ENCODE results near the gene MUC5B.
"Not testable (repeated sequence)": the region's sequence is repeated elsewhere in the genome, so short reads cannot be mapped to it uniquely, and the experiment has no call there.

Gene MUC5B

GRCh38 chr11:1222491-1223345, at the start of gene MUC5B:
Gene MUC5B (plus strand): TSS chr11:1223066. CDS start chr11:1223124, 58 bp downstream.
- DNase-seq = no peak

GRCh38 chr11:1173396-1173795, 49.5 kb upstream of the MUC5B start:
- not testable (repeated sequence) for DNase-seq

- DNase-seq = no peak
These were observed 48.2 kb upstream of the MUC5B start for GRCh38 chr11:1174441-1175370.

- DNase-seq = no peak
These were observed 47.2 kb upstream of the MUC5B start for GRCh38 chr11:1175461-1176223.

- DNase-seq = no peak
These were observed 46.4 kb upstream of the MUC5B start for GRCh38 chr11:1176224-1177019.

GRCh38 chr11:1177020-1177770, 45.7 kb upstream of the MUC5B start:
- no peak for DNase-seq

- no peak for DNase-seq
These were observed 45.1 kb upstream of the MUC5B start for GRCh38 chr11:1177771-1178090.

GRCh38 chr11:1178201-1178885, 44.5 kb upstream of the MUC5B start:
- no peak for DNase-seq

GRCh38 chr11:1178906-1179305, 44.0 kb upstream of the MUC5B start:
- no peak for DNase-seq

- DNase-seq = no peak
These were observed 43.2 kb upstream of the MUC5B start for GRCh38 chr11:1179641-1180040.

GRCh38 chr11:1180171-1180570, 42.7 kb upstream of the MUC5B start:
- DNase-seq = no peak

GRCh38 chr11:1180947-1181391, 41.9 kb upstream of the MUC5B start:
- DNase-seq = no peak

GRCh38 chr11:1181420-1181819, 41.4 kb upstream of the MUC5B start:
- DNase-seq = no peak

GRCh38 chr11:1181853-1182535, 40.9 kb upstream of the MUC5B start:
- DNase-seq = no peak

GRCh38 chr11:1184139-1184538, 38.7 kb upstream of the MUC5B start:
- not testable (repeated sequence) for DNase-seq

GRCh38 chr11:1188451-1189130, 34.3 kb upstream of the MUC5B start:
- not testable (repeated sequence) for DNase-seq

GRCh38 chr11:1189816-1190215, 33.0 kb upstream of the MUC5B start:
- not testable (repeated sequence) for DNase-seq

- DNase-seq = not testable (repeated sequence)
These were observed 30.9 kb upstream of the MUC5B start for GRCh38 chr11:1191786-1192470.

Data from fibroblast of upper back skin (primary cell).